SU-DHL-6 (cell line): ENCODE measurements around the gene LY6G5B.

Experiments
- CTCF ChIP-seq: fragments of 200-600 bp; sonication (generic); IDR thresholded peaks from one replicate; pipeline ENCODE4 v1.5.1; 2017; ENCODE audit warnings: antibody characterized with exemption, mild to moderate bottlenecking, low read length, moderate library complexity; ENCODE audit not compliant: insufficient read depth, poor library complexity, severe bottlenecking
- EZH2phosphoT487 ChIP-seq: fragments of 200-600 bp; sonication (generic), shearing (Covaris generic); conservative IDR thresholded peaks from 2 replicates; pipeline ENCODE4 v1.6.1; 2018; ENCODE audit warnings: mild to moderate bottlenecking, antibody characterized with exemption, low read length, moderate library complexity, mixed read lengths

GRCh38 chr6:31692353-31692752, 22.6 kb downstream of the LY6G5B start:
- TF ChIP-seq CTCF (no peak), EZH2phosphoT487 (no peak)
